Measurements from ENCODE around the gene ENO4. TPM values are rescaled to one million over a fixed set of nuclear protein-coding genes. Genes with fewer than 3 reads are reported as not detected.

Gene ENO4
- total RNA-seq, 1 donor from 2014 or later = not detected

- Histone ChIP-seq H3K27me3 (ENCODE audit: control insufficient read depth, insufficient read depth, low read length) (no peaks in the 10 kb centered on the region), H3K36me3 (ENCODE audit: control insufficient read depth, insufficient read depth, low read length) (no peaks in the 10 kb centered on the region), H3K4me3 (ENCODE audit: low read depth, low read length) (no peak overlapping the region)
- FAIRE-seq (no peak), DNase-seq (ENCODE audit: low read depth) (no peak)
- TF ChIP-seq CTCF (IDR thresholded peaks at IDR 0.05; ENCODE audit: insufficient read depth, low read length, severe bottlenecking) = no peak
Observed at GRCh38 chr10:116811691-116812090, 37.6 kb upstream of the ENO4 start.

- no peaks in the 10 kb centered on the region for H3K36me3 ChIP-seq (ENCODE audit: control insufficient read depth, insufficient read depth, low read length)
- no peak for TF ChIP-seq CTCF (IDR thresholded peaks at IDR 0.05; ENCODE audit: insufficient read depth, low read length, severe bottlenecking)
- DNase-seq (ENCODE audit: low read depth) = no peak
- no peak for FAIRE-seq
- no peak overlapping the region for H3K4me3 ChIP-seq (ENCODE audit: low read depth, low read length)
- no peaks in the 10 kb centered on the region for H3K27me3 ChIP-seq (ENCODE audit: control insufficient read depth, insufficient read depth, low read length)
Observed at GRCh38 chr10:116815641-116816415, 33.5 kb upstream of the ENO4 start.

GRCh38 chr10:116817178-116817577 lies 32.1 kb upstream of the ENO4 start:
- H3K4me3 ChIP-seq (ENCODE audit: low read depth, low read length) = no peak overlapping the region
- H3K27me3 ChIP-seq (ENCODE audit: control insufficient read depth, insufficient read depth, low read length) = no peaks in the 10 kb centered on the region
- H3K36me3 ChIP-seq (ENCODE audit: control insufficient read depth, insufficient read depth, low read length) = no peaks in the 10 kb centered on the region
- no peak for DNase-seq (ENCODE audit: low read depth)
- no peak for FAIRE-seq
- no peak for TF ChIP-seq CTCF (IDR thresholded peaks at IDR 0.05; ENCODE audit: insufficient read depth, low read length, severe bottlenecking)

GRCh38 chr10:116817780-116818343 lies 31.4 kb upstream of the ENO4 start:
- DNase-seq (ENCODE audit: low read depth) (no peak), FAIRE-seq (no peak)
- Histone ChIP-seq H3K27me3 (ENCODE audit: control insufficient read depth, insufficient read depth, low read length) (no peaks in the 10 kb centered on the region), H3K4me3 (ENCODE audit: low read depth, low read length) (no peak overlapping the region), H3K36me3 (ENCODE audit: control insufficient read depth, insufficient read depth, low read length) (no peaks in the 10 kb centered on the region)
- TF ChIP-seq CTCF (IDR thresholded peaks at IDR 0.05; ENCODE audit: insufficient read depth, low read length, severe bottlenecking) = no peak

- H3K4me3 ChIP-seq (ENCODE audit: low read depth, low read length) = no peak overlapping the region
- DNase-seq (ENCODE audit: low read depth) = no peak
- no peaks in the 10 kb centered on the region for H3K27me3 ChIP-seq (ENCODE audit: control insufficient read depth, insufficient read depth, low read length)
- TF ChIP-seq CTCF (IDR thresholded peaks at IDR 0.05; ENCODE audit: insufficient read depth, low read length, severe bottlenecking) = no peak
- H3K36me3 ChIP-seq (ENCODE audit: control insufficient read depth, insufficient read depth, low read length) = no peaks in the 10 kb centered on the region
- peak; percentile 76 for FAIRE-seq
Observed at GRCh38 chr10:116819999-116820677, 29.2 kb upstream of the ENO4 start.

All from bronchial epithelial cell (primary cell).